K562 (cell line): Measurements from ENCODE around the gene ANO10. TPM values are rescaled to one million over a fixed set of nuclear protein-coding genes. Genes with fewer than 3 reads are reported as not detected.

Experiments
- ATAC-seq: fragments of 200-7000 bp; cut with Tn5 transposase; 3 replicates; pipeline ENCODE4 v1.9.1; 2020; ENCODE audit warnings: moderate library complexity
- BruUV-seq: library from RNA; stranded (reverse); fragments of 400-500 nt; replicated peaks from 2 replicates; lab custom pipeline; 2021; lab: Mats Ljungman, UMichigan
- CTCF ChIA-PET: fragments of 300-600 bp; formaldehyde crosslinking; extraction: SDS; loops from one replicate; lab custom pipeline; 2021; ENCODE audit warnings: low intra/inter-chr PET ratio; lab: Yijun Ruan, JAX
- POLR2A ChIA-PET: fragments of 300-600, 350-650 bp; sonication (Branson Sonifier 250); formaldehyde crosslinking; extraction: SDS; loops from one replicate; lab custom pipeline; 2021; ENCODE audit warnings: antibody characterized with exemption, inconsistent platforms; lab: Yijun Ruan, JAX
- DNase-seq, 4 experiments: peaks; one replicate each; pipeline versions ENCODE4 v3.0.0 to v3.0.0-alpha.2; 2011 to 2018; ENCODE audit warnings: low spot score in 3 of 4, mixed read lengths in 3 of 4; ENCODE audit errors: extremely low read depth in 1 of 4
- FAIRE-seq: peaks from 2 replicates; lab custom pipeline; 2011; peaks lifted over from hg19 to GRCh38; lab: Jason Lieb, UNC
- H2AFZ ChIP-seq: 2 replicates; pipeline ENCODE4 v1.6.0; 2011; ENCODE audit warnings: low read depth, low read length, control low read depth, inconsistent platforms
- H3K27ac ChIP-seq: fragments of 200-600 bp; 3 replicates; pipeline ENCODE4 v1.8.0; 2011; ENCODE audit warnings: low read depth, mild to moderate bottlenecking, control low read depth, inconsistent platforms, low read length, moderate library complexity, mixed read lengths; ENCODE audit errors: extremely low read depth
- H3K27me3 ChIP-seq, 2 experiments: fragments of 300-600 bp in 1 of 2; 2 replicates in 1 of 2; 3 replicates in 1 of 2; pipeline versions ENCODE4 v1.6.0 to v1.8.0; 2011; ENCODE audit warnings: inconsistent platforms in 2 of 2, low read length in 2 of 2, mild to moderate bottlenecking in 1 of 2, mixed read lengths in 1 of 2, moderate library complexity in 1 of 2; ENCODE audit not compliant: control insufficient read depth in 2 of 2, insufficient read depth in 2 of 2
- H3K36me3 ChIP-seq: fragments of 300-600 bp; 3 replicates; pipeline ENCODE4 v1.8.0; 2011; ENCODE audit warnings: mild to moderate bottlenecking, low read length, inconsistent platforms; ENCODE audit not compliant: control insufficient read depth, insufficient read depth
- H3K4me1 ChIP-seq, 2 experiments: fragments of 200-600 bp in 1 of 2; replicated peaks in 1 of 2; 2 replicates in 1 of 2; 3 replicates in 1 of 2; pipeline versions ENCODE4 v1.5.1 to v1.8.0; 2011; ENCODE audit warnings: inconsistent platforms in 2 of 2, low read length in 2 of 2, mild to moderate bottlenecking in 1 of 2, mixed read lengths in 1 of 2, moderate library complexity in 1 of 2; ENCODE audit not compliant: control insufficient read depth in 2 of 2, insufficient read depth in 2 of 2
- H3K4me2 ChIP-seq: 2 replicates; pipeline ENCODE4 v1.6.1; 2011; ENCODE audit warnings: low read length, control low read depth, inconsistent platforms, mixed read lengths; ENCODE audit not compliant: insufficient read depth
- H3K4me3 ChIP-seq: fragments of 200-600 bp; sonication (generic), shearing (Covaris generic); 2 replicates; pipeline ENCODE4 v1.5.1; 2016; ENCODE audit warnings: control low read depth, inconsistent platforms
- H3K79me2 ChIP-seq: fragments of 200-600 bp; 3 replicates; pipeline ENCODE4 v1.8.0; 2011; ENCODE audit warnings: low read length, inconsistent platforms; ENCODE audit not compliant: control insufficient read depth, insufficient read depth
- H3K9ac ChIP-seq, 2 experiments: 2 replicates each; pipeline versions ENCODE4 v1.6.0 to v1.6.1; 2011; ENCODE audit warnings: low read depth in 2 of 2, low read length in 2 of 2, control low read depth in 1 of 2, inconsistent platforms in 1 of 2, mild to moderate bottlenecking in 1 of 2, mixed read lengths in 1 of 2; ENCODE audit not compliant: insufficient read depth in 1 of 2
- H3K9me1 ChIP-seq: one replicate; pipeline ENCODE4 v1.6.0; 2011; ENCODE audit warnings: inconsistent platforms, mild to moderate bottlenecking, low read length, moderate library complexity; ENCODE audit not compliant: control insufficient read depth, insufficient read depth
- H3K9me3 ChIP-seq: replicated peaks from 2 replicates; pipeline ENCODE4 v1.5.1; 2011; ENCODE audit warnings: low read depth, low read length, inconsistent platforms; ENCODE audit not compliant: control insufficient read depth, insufficient read depth
- H4K20me1 ChIP-seq: replicated peaks from 2 replicates; pipeline ENCODE4 v1.6.1; 2011; ENCODE audit warnings: low read length, inconsistent platforms, mixed read lengths; ENCODE audit not compliant: control insufficient read depth, insufficient read depth
- BCOR ChIP-seq: fragments of 450-650 bp; IDR thresholded peaks from 2 replicates; pipeline ENCODE4 v1.6.1; 2016
- HES1 ChIP-seq: fragments of 450-650 bp; IDR thresholded peaks from 2 replicates; pipeline ENCODE4 v1.6.1; 2016; ENCODE audit warnings: low read depth, mild to moderate bottlenecking, moderate library complexity
- MYC ChIP-seq, 2 experiments: fragments of 250-450 bp in 1 of 2; sonication (Bioruptor Pico) in 1 of 2; IDR thresholded peaks; 2 replicates each; pipeline versions ENCODE4 v1.5.1 to v1.6.1; 2012 to 2021; ENCODE audit warnings: low read depth in 2 of 2, borderline replicate concordance in 1 of 2, improper control_type of control experiment in 1 of 2, low read length in 1 of 2, mild to moderate bottlenecking in 1 of 2, moderate library complexity in 1 of 2
- PBX2 ChIP-seq, 2 experiments: IDR thresholded peaks in 1 of 2; conservative IDR thresholded peaks in 1 of 2; 2 replicates each; pipeline ENCODE4 v1.6.1; 2016; ENCODE audit warnings: low read depth in 2 of 2, mild to moderate bottlenecking in 1 of 2, missing compliant biosample characterization in 1 of 2, missing genetic modification characterization in 1 of 2, moderate library complexity in 1 of 2
- RBM25 ChIP-seq: fragments of 200-400 bp; formaldehyde crosslinking; IDR thresholded peaks from 2 replicates; pipeline ENCODE4 v1.6.1; 2018; ENCODE audit warnings: low read length, low read depth, moderate library complexity; ENCODE audit not compliant: severe bottlenecking
- RBM34 ChIP-seq: fragments of 200-400 bp; formaldehyde crosslinking; IDR thresholded peaks from 2 replicates; pipeline ENCODE4 v1.6.1; 2018; ENCODE audit warnings: low read length, borderline replicate concordance; ENCODE audit not compliant: insufficient read depth
- ZNF146 ChIP-seq: IDR thresholded peaks from one replicate; pipeline ENCODE4 v1.6.1; 2018; ENCODE audit warnings: missing compliant biosample characterization; ENCODE audit not compliant: unreplicated experiment
- ZNF239 ChIP-seq: fragments of 250-450 bp; sonication (Bioruptor Pico); IDR thresholded peaks from 2 replicates; pipeline ENCODE4 v1.4.0; 2020; ENCODE audit warnings: mild to moderate bottlenecking
- ZNF764 ChIP-seq: fragments of 250-450 bp; sonication (Bioruptor Pico); IDR thresholded peaks from 2 replicates; pipeline ENCODE4 v1.4.0; 2020; ENCODE audit warnings: low read depth, mild to moderate bottlenecking, moderate library complexity
- WGBS: fragments of 100-300 bp; shearing (Covaris generic); methylation state at CpG from one replicate; pipeline ENCODE4 v1.1.6; 2016; ENCODE audit warnings: low coverage, mixed read lengths; ENCODE audit not compliant: insufficient coverage; ENCODE audit errors: missing lambda C conversion rate; 5-methylcytosine and 5-hydroxymethylcytosine counted together
- in situ Hi-C: fragments of 300-500 bp; cut with MboI; formaldehyde crosslinking; loops from 4 replicates; pipeline ENCODE4 v1.15.0; 2018; ENCODE audit warnings: inconsistent platforms, mixed read lengths
- intact Hi-C: fragments of 100-400 bp; cut with micrococcal nuclease; formaldehyde crosslinking; loops from 2 replicates; pipeline ENCODE4 v1.14.2; 2022
- polyA plus RNA-seq, 8 experiments: library from polyadenylated mRNA; depleted of rRNA in 4 of 8; stranded (reverse) in 5 of 8; unstranded in 3 of 8; fragments of >200 nt; fragmentation: Nextera tagmentation in 2 of 8; fragmentation: Illumina TruSeq in 1 of 8; extraction: Ambion mirVana in 2 of 8; extraction: Trizol in 1 of 8; gene quantifications; 2 replicates each; pipeline versions ENCODE4 v1.2.1 to v1.2.3, GENCODE V29; 2011 to 2014; ENCODE audit warnings: inconsistent platforms in 1 of 8, missing spikeins in 1 of 8
- total RNA-seq, 7 experiments: library from RNA; depleted of rRNA in 6 of 7; stranded (reverse); fragments of >200 nt in 6 of 7; fragmentation: Illumina TruSeq in 2 of 7; extraction: Trizol in 2 of 7; gene quantifications; 2 replicates each; pipeline versions ENCODE4 v1.2.1 to v1.2.3, GENCODE V29; 2011 to 2021; ENCODE audit warnings: low replicate concordance in 1 of 7

ANO10 gene
- total and polyA plus RNA-seq, 9 of the 15 experiments (the other 6 are each of a cell fraction or from before 2014, with no cell fraction given) = 6.4 to 46.0 (median 32.3) TPM

DNA sequence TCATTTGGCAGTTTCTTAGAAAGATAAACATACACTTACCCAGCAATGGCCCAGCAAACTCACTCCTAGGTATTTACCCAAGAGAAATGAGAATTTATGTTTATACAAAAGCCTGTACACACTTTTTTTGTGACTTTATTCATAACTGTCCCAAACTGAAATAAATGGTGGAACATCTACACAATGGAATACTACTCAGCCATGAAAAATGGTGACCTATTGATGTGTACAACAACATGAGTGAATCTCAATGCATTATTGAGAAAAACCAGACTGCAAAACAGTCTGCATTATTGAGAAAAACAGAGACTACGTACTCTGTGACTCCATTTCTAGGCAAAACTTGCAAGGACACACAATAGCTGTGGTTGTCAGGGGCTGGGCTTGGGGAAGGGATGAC is 298.3 kb downstream of the ANO10 start:
- Histone ChIP-seq H4K20me1 (no peaks in the 10 kb centered on the region), H3K9me3 (no peaks in the 10 kb centered on the region), H2AFZ (no peak overlapping the region), H3K36me3 (no peaks in the 10 kb centered on the region), H3K27ac (no peak overlapping the region), H3K9ac (no peak overlapping the region), H3K79me2 (peaks cover 7% of the 10 kb centered on the region; the same call in 1 of the 3 replicates), H3K27me3 (no peaks in the 10 kb centered on the region; a peak in 1 of 5 replicates), H3K4me1 (no peaks in the 10 kb centered on the region; a peak in 1 of 5 replicates), H3K4me2 (no peak overlapping the region), H3K4me3 (no peak overlapping the region), H3K9me1 (no peaks in the 10 kb centered on the region)
- FAIRE-seq = no peak
- TF ChIP-seq ZNF764 (CRISPR knock-in tag) (no peak), ZNF146 (CRISPR knock-in tag) (peak; percentile 93), RBM34 (no peak), BCOR (peak; percentile 42; the same call in 1 of the 2 replicates), RBM25 (peak; percentile 65)
- intact Hi-C loops = no loop called here
- CTCF ChIA-PET = no interaction called here
- no peak for ATAC-seq
- 94% methylated on average over 1 of the region's 1 CpG for WGBS
- no TSS peak for BruUV-seq
- in situ Hi-C loops = no loop called here
- POLR2A ChIA-PET = no interaction called here
- no peak for DNase-seq

- no TSS peak for BruUV-seq
- H3K4me1 ChIP-seq = no peaks in the 10 kb centered on the region
- ATAC-seq = no peak
- TF ChIP-seq PBX2 (CRISPR knock-in tag; IDR thresholded peaks at IDR 0.05; ENCODE audit: low read depth) (no peak), PBX2 (tag; conservative IDR thresholded peaks at IDR 0.05; ENCODE audit: low read depth) (no peak), MYC (IDR thresholded peaks at IDR 0.05; ENCODE audit: low read depth, low read length) (no peak), MYC (CRISPR knock-in tag; IDR thresholded peaks at IDR 0.05; ENCODE audit: borderline replicate concordance, low read depth) (no peak), HES1 (no peak), ZNF239 (CRISPR knock-in tag) (no peak)
Measured at GRCh38 chr3:43320288-43320687, 301.5 kb downstream of the ANO10 start.

More at GRCh38 chr3:43320288-43320687, 301.5 kb downstream of the ANO10 start:
- Histone ChIP-seq H3K27me3 (no peaks in the 10 kb centered on the region; a peak in 1 of 5 replicates), H3K9me1 (no peaks in the 10 kb centered on the region), H3K9me3 (no peaks in the 10 kb centered on the region), H3K9ac (no peak overlapping the region), H3K4me2 (no peak overlapping the region), H3K36me3 (no peaks in the 10 kb centered on the region), H2AFZ (no peak overlapping the region), H3K27ac (no peak overlapping the region), H3K79me2 (peaks cover 7% of the 10 kb centered on the region; the same call in 1 of the 3 replicates), H4K20me1 (peaks cover 3% of the 10 kb centered on the region; the same call in 1 of the 2 replicates), H3K4me3 (no peak overlapping the region)
- POLR2A ChIA-PET = interaction anchor here (0.7 to 1.7 kb wide), 5 partner anchors 8 to 369 kb away, joined by 3 to 6 read pairs (median 5); no protein-coding TSS in a partner anchor
- FAIRE-seq (no peak), DNase-seq (no peak)
- in situ Hi-C loops (no loop called here), intact Hi-C loops (no loop called here)
- CTCF ChIA-PET = no interaction called here
- 87% methylated on average over 5 of the region's 5 CpGs for WGBS
